GM12878 (cell line): ENCODE results near the gene PMS1. TPM values are rescaled to one million over a fixed set of nuclear protein-coding genes. Genes with fewer than 3 reads are reported as not detected.

Experiments used
- ATAC-seq: fragments of 200-7000 bp; cut with Tn5 transposase; 3 replicates; pipeline ENCODE4 v1.9.1; 2020; ENCODE audit warnings: mild to moderate bottlenecking, moderate library complexity
- BruUV-seq: library from RNA; stranded (reverse); fragments of 400-500 nt; replicated peaks from 2 replicates; lab custom pipeline; 2021; lab: Mats Ljungman, UMichigan
- CTCF ChIA-PET: fragments of 300-600 bp; sonication (Branson Sonifier 250); formaldehyde crosslinking; extraction: SDS; loops from one replicate; lab custom pipeline; 2021; ENCODE audit warnings: inconsistent platforms; lab: Yijun Ruan, JAX
- POLR2A ChIA-PET: fragments of 350-600 bp; formaldehyde crosslinking; extraction: SDS; loops from one replicate; lab custom pipeline; 2021; ENCODE audit warnings: inconsistent platforms; lab: Charles Lee
- RAD21 ChIA-PET: fragments of 300-600 bp; sonication (Branson Sonifier 250); formaldehyde crosslinking; loops from one replicate; lab custom pipeline; 2023; ENCODE audit warnings: antibody characterized with exemption; ENCODE audit not compliant: unreplicated experiment; lab: Charles Lee
- SMC1A ChIA-PET: fragments of 300-600 bp; sonication (Branson Sonifier 250); formaldehyde crosslinking; loops from one replicate; lab custom pipeline; 2023; ENCODE audit not compliant: unreplicated experiment, uncharacterized antibody; lab: Charles Lee
- DNase-seq: peaks from one replicate; pipeline ENCODE4 v3.0.0-alpha.2; 2011; ENCODE audit warnings: low read depth, low spot score
- FAIRE-seq: peaks from 3 replicates; lab custom pipeline; 2011; peaks lifted over from hg19 to GRCh38; lab: Jason Lieb, UNC
- H2AFZ ChIP-seq: 2 replicates; pipeline ENCODE4 v1.6.0; 2011; ENCODE audit warnings: low read depth, low read length, control low read depth; ENCODE audit not compliant: control insufficient read depth
- H3K27ac ChIP-seq: 2 replicates; pipeline ENCODE4 v1.5.1; 2011; ENCODE audit warnings: control low read depth; ENCODE audit not compliant: control insufficient read depth, insufficient read depth
- H3K27me3 ChIP-seq, 2 experiments: replicated peaks in 1 of 2; 2 replicates each; pipeline versions ENCODE4 v1.6.0 to v1.6.1; 2011; ENCODE audit warnings: low read length in 1 of 2; ENCODE audit not compliant: control insufficient read depth in 2 of 2, insufficient read depth in 2 of 2
- H3K36me3 ChIP-seq, 2 experiments: 2 replicates each; pipeline ENCODE4 v1.5.1; 2011; ENCODE audit warnings: low read length in 1 of 2; ENCODE audit not compliant: control insufficient read depth in 2 of 2, insufficient read depth in 2 of 2
- H3K4me1 ChIP-seq: 2 replicates; pipeline ENCODE4 v1.6.1; 2011; ENCODE audit warnings: mild to moderate bottlenecking, low read length, moderate library complexity, mixed read lengths; ENCODE audit not compliant: control insufficient read depth, insufficient read depth
- H3K4me2 ChIP-seq: 2 replicates; pipeline ENCODE4 v1.6.0; 2011; ENCODE audit warnings: control low read depth; ENCODE audit not compliant: control insufficient read depth, insufficient read depth
- H3K4me3 ChIP-seq: fragments of 200-600 bp; sonication (generic); 2 replicates; pipeline ENCODE4 v1.5.1; 2016
- H3K79me2 ChIP-seq: 2 replicates; pipeline ENCODE4 v1.6.0; 2011; ENCODE audit warnings: low read length; ENCODE audit not compliant: control insufficient read depth, insufficient read depth
- H3K9ac ChIP-seq: 2 replicates; pipeline ENCODE4 v1.8.0; 2011; ENCODE audit warnings: low read length, control low read depth, mixed read lengths; ENCODE audit not compliant: control insufficient read depth, insufficient read depth
- H3K9me3 ChIP-seq: replicated peaks from 3 replicates; pipeline ENCODE4 v1.5.1; 2011; ENCODE audit warnings: mild to moderate bottlenecking, low read length; ENCODE audit not compliant: control insufficient read depth, insufficient read depth
- H4K20me1 ChIP-seq: 2 replicates; pipeline ENCODE4 v1.6.0; 2011; ENCODE audit not compliant: control insufficient read depth, insufficient read depth
- BCLAF1 ChIP-seq: fragments of 450-650 bp; IDR thresholded peaks from 2 replicates; pipeline ENCODE4 v1.6.1; 2017; ENCODE audit warnings: antibody characterized with exemption, mild to moderate bottlenecking, moderate library complexity
- CUX1 ChIP-seq: IDR thresholded peaks from 2 replicates; pipeline ENCODE4 v1.6.1; 2012; ENCODE audit warnings: improper control_type of control experiment, low read depth, low read length; ENCODE audit not compliant: insufficient replicate concordance
- EGR1 ChIP-seq, 2 experiments: IDR thresholded peaks; 1 replicate in 1 of 2; 2 replicates in 1 of 2; pipeline ENCODE4 v1.6.1; 2011 to 2012; ENCODE audit warnings: low read depth in 2 of 2, low read length in 2 of 2, borderline replicate concordance in 1 of 2, mild to moderate bottlenecking in 1 of 2, moderate library complexity in 1 of 2
- GATAD2B ChIP-seq: fragments of 450-650 bp; conservative IDR thresholded peaks from 2 replicates; pipeline ENCODE4 v1.6.1; 2017; ENCODE audit warnings: low read depth, mild to moderate bottlenecking, moderate library complexity
- KDM1A ChIP-seq: fragments of 200-600 bp; sonication (generic); IDR thresholded peaks from 2 replicates; pipeline ENCODE4 v1.6.1; 2016; ENCODE audit warnings: borderline replicate concordance
- MLLT1 ChIP-seq: fragments of 450-650 bp; IDR thresholded peaks from 2 replicates; pipeline ENCODE4 v1.6.1; 2016; ENCODE audit warnings: mild to moderate bottlenecking
- NFXL1 ChIP-seq: fragments of 450-650 bp; IDR thresholded peaks from 2 replicates; pipeline ENCODE4 v1.6.1; 2017; ENCODE audit warnings: antibody characterized with exemption, mild to moderate bottlenecking, borderline replicate concordance
- PAX5 ChIP-seq: IDR thresholded peaks from 2 replicates; pipeline ENCODE4 v1.6.1; 2011; ENCODE audit warnings: low read depth, low read length, borderline replicate concordance
- RFX5 ChIP-seq: IDR thresholded peaks from 2 replicates; pipeline ENCODE4 v1.6.1; 2011; ENCODE audit warnings: low read depth, low read length, improper control_type of control experiment
- SKIL ChIP-seq: fragments of 450-650 bp; IDR thresholded peaks from 2 replicates; pipeline ENCODE4 v1.6.1; 2017; ENCODE audit warnings: mild to moderate bottlenecking, low read depth, inconsistent platforms; ENCODE audit not compliant: poor library complexity, severe bottlenecking
- SREBF2 ChIP-seq: IDR thresholded peaks from 2 replicates; pipeline ENCODE4 v1.6.1; 2012; ENCODE audit warnings: mild to moderate bottlenecking, low read length
- ZNF217 ChIP-seq: fragments of 450-650 bp; IDR thresholded peaks from 2 replicates; pipeline ENCODE4 v1.6.1; 2017; ENCODE audit warnings: antibody characterized with exemption, mild to moderate bottlenecking
- ZSCAN29 ChIP-seq: fragments of 450-650 bp; IDR thresholded peaks from 2 replicates; pipeline ENCODE4 v1.6.1; 2017; ENCODE audit warnings: mild to moderate bottlenecking, moderate library complexity
- WGBS: methylation state at CpG from one replicate; pipeline ENCODE4 v1.1.6; 2016; ENCODE audit warnings: low lambda C conversion rate; ENCODE audit not compliant: insufficient replicate concordance, insufficient coverage; ENCODE audit errors: missing lambda C conversion rate; 5-methylcytosine and 5-hydroxymethylcytosine counted together
- in situ Hi-C: fragments of 300-500 bp; cut with MboI; formaldehyde crosslinking; loops from 9 replicates; pipeline ENCODE4 v1.14.3; 2018; ENCODE audit warnings: mixed read lengths
- intact Hi-C: fragments of 100-400 bp; cut with micrococcal nuclease; formaldehyde crosslinking; loops from one replicate; pipeline ENCODE4 v1.14.2; 2022; ENCODE audit not compliant: unreplicated experiment
- polyA plus RNA-seq, 11 experiments: library from polyadenylated mRNA; depleted of rRNA in 4 of 11; unstranded in 6 of 11; stranded (reverse) in 5 of 11; fragments of >200 nt; fragmentation: Nextera tagmentation in 4 of 11; fragmentation: Illumina TruSeq in 1 of 11; extraction: Ambion mirVana in 4 of 11; extraction: Trizol in 1 of 11; gene quantifications; 1 replicate in 1 of 11; 2 replicates in 10 of 11; pipeline versions ENCODE4 v1.2.1 to v1.2.3, GENCODE V29; 2011 to 2016; ENCODE audit warnings: inconsistent platforms in 2 of 11, missing spikeins in 2 of 11, low read depth in 1 of 11
- total RNA-seq, 4 experiments: library from RNA; depleted of rRNA in 3 of 4; stranded (reverse); fragments of >200 nt in 3 of 4; fragmentation: Illumina TruSeq in 1 of 4; extraction: Trizol in 1 of 4; gene quantifications; 2 replicates each; pipeline versions ENCODE4 v1.2.1 to v1.2.3, GENCODE V29; 2013 to 2021

Gene PMS1
- total and polyA plus RNA-seq, 10 of the 15 experiments (the other 5 are each of a cell fraction or from before 2014, with no cell fraction given) = 18.7 to 50.6 (median 29.5) TPM

- Histone ChIP-seq H3K9ac (no peak overlapping the region), H3K79me2 (no peaks in the 10 kb centered on the region), H3K27ac (no peak overlapping the region), H3K36me3 (no peaks in the 10 kb centered on the region), H3K27me3 (no peaks in the 10 kb centered on the region), H2AFZ (no peak overlapping the region), H3K9me3 (no peaks in the 10 kb centered on the region), H3K4me2 (no peak overlapping the region), H3K4me1 (no peaks in the 10 kb centered on the region), H3K4me3 (no peak overlapping the region)
- CTCF ChIA-PET = no interaction called here
- ATAC-seq (no peak), FAIRE-seq (no peak), DNase-seq (no peak)
- intact Hi-C loops = no loop called here
- RAD21 ChIA-PET = no interaction called here
- SMC1A ChIA-PET = interaction anchor here (1.0 kb wide), 1 partner anchor 135 kb away, joined by 3 read pairs; no protein-coding TSS in a partner anchor
- no TSS peak for BruUV-seq
- in situ Hi-C loops = no loop called here
- TF ChIP-seq KDM1A = no peak
- no peak for TF ChIP-seq SKIL
- TF ChIP-seq EGR1 (IDR thresholded peaks at IDR 0.05; ENCODE audit: borderline replicate concordance in 1 of 2, low read depth in 2 of 2, low read length in 2 of 2) = no peak
- TF ChIP-seq MLLT1 = no peak
- no peak for TF ChIP-seq RFX5
- no peak for TF ChIP-seq BCLAF1
- no peak for TF ChIP-seq CUX1
- no peak for TF ChIP-seq ZSCAN29
- TF ChIP-seq PAX5 = no peak
- TF ChIP-seq GATAD2B = no peak
- TF ChIP-seq SREBF2 = no peak
- TF ChIP-seq ZNF217 = no peak
- no peak for TF ChIP-seq NFXL1
- TF ChIP-seq, all 136 proteins: peak for 0
- H4K20me1 ChIP-seq = no peaks in the 10 kb centered on the region
- 47% methylated on average over 2 of the region's 2 CpGs for WGBS
- POLR2A ChIA-PET = no interaction called here
Measured at GRCh38 chr2:189885368-189885767, 101.1 kb downstream of the PMS1 start.
